ENCODE results near the gene TNS3. TPM values are rescaled to one million over a fixed set of nuclear protein-coding genes. Genes with fewer than 3 reads are reported as not detected.
"Not testable (repeated sequence)": the region's sequence is repeated elsewhere in the genome, so short reads cannot be mapped to it uniquely, and the experiment has no call there.

The TNS3 gene
- total RNA-seq, 2 experiments from 2014 or later: 0.12 to 0.19 TPM

- intact Hi-C loops (cut with micrococcal nuclease): no loop called here
- H3K9me3 Mint-ChIP-seq: no peaks in the 10 kb centered on the region
- H3K4me3 Mint-ChIP-seq: no peak overlapping the region
- H3K4me1 Mint-ChIP-seq (ENCODE audit: low read depth): no peaks in the 10 kb centered on the region
- H3K27me3 Mint-ChIP-seq (ENCODE audit: low read depth): no peaks in the 10 kb centered on the region
- no peaks in the 10 kb centered on the region for H3K36me3 Mint-ChIP-seq (ENCODE audit: low read depth)
- H3K27ac Mint-ChIP-seq: no peak overlapping the region
- no peak for DNase-seq
- CTCF ChIA-PET: no interaction called here
Observed at GRCh38 chr7:47444376-47445098, 137.4 kb downstream of the TNS3 start.

GRCh38 chr7:47443049-47443448, 138.9 kb downstream of the TNS3 start:
- no peak overlapping the region for H3K27ac Mint-ChIP-seq
- H3K27me3 Mint-ChIP-seq (ENCODE audit: low read depth): no peaks in the 10 kb centered on the region
- H3K4me3 Mint-ChIP-seq: no peak overlapping the region
- H3K9me3 Mint-ChIP-seq: no peaks in the 10 kb centered on the region
- DNase-seq: no peak
- H3K4me1 Mint-ChIP-seq (ENCODE audit: low read depth): no peaks in the 10 kb centered on the region
- CTCF ChIA-PET: no interaction called here
- intact Hi-C loops (cut with micrococcal nuclease): no loop called here
- no peaks in the 10 kb centered on the region for H3K36me3 Mint-ChIP-seq (ENCODE audit: low read depth)

GRCh38 chr7:47442605-47442865, 139.4 kb downstream of the TNS3 start:
- DNase-seq: no peak
- CTCF ChIA-PET: no interaction called here
- H3K9me3 Mint-ChIP-seq: no peaks in the 10 kb centered on the region
- H3K4me1 Mint-ChIP-seq (ENCODE audit: low read depth): no peaks in the 10 kb centered on the region
- H3K27ac Mint-ChIP-seq: no peak overlapping the region
- H3K27me3 Mint-ChIP-seq (ENCODE audit: low read depth): no peaks in the 10 kb centered on the region
- intact Hi-C loops (cut with micrococcal nuclease): no loop called here
- no peak overlapping the region for H3K4me3 Mint-ChIP-seq
- H3K36me3 Mint-ChIP-seq (ENCODE audit: low read depth): no peaks in the 10 kb centered on the region

- Mint-ChIP-seq H3K36me3 (ENCODE audit: low read depth) (no peaks in the 10 kb centered on the region), H3K27me3 (ENCODE audit: low read depth) (no peaks in the 10 kb centered on the region), H3K4me1 (ENCODE audit: low read depth) (no peaks in the 10 kb centered on the region), H3K9me3 (no peaks in the 10 kb centered on the region), H3K4me3 (no peak overlapping the region), H3K27ac (no peak overlapping the region)
- CTCF ChIA-PET: no interaction called here
- DNase-seq: no peak
- intact Hi-C loops (cut with micrococcal nuclease): no loop called here
Observed at GRCh38 chr7:47441796-47442604, 139.9 kb downstream of the TNS3 start.

- H3K4me3 Mint-ChIP-seq: not testable (repeated sequence)
Observed at GRCh38 chr7:47441048-47441447, 140.9 kb downstream of the TNS3 start.

GRCh38 chr7:47440320-47440719, 141.6 kb downstream of the TNS3 start:
- Mint-ChIP-seq H3K9me3 (no peaks in the 10 kb centered on the region), H3K36me3 (ENCODE audit: low read depth) (no peaks in the 10 kb centered on the region), H3K27ac (no peak overlapping the region), H3K4me3 (no peak overlapping the region), H3K4me1 (ENCODE audit: low read depth) (no peaks in the 10 kb centered on the region), H3K27me3 (ENCODE audit: low read depth) (no peaks in the 10 kb centered on the region)
- intact Hi-C loops (cut with micrococcal nuclease): no loop called here
- DNase-seq: no peak
- CTCF ChIA-PET: no interaction called here

More at GRCh38 chr7:47441048-47441447, 140.9 kb downstream of the TNS3 start:
- H3K4me1 Mint-ChIP-seq (ENCODE audit: low read depth); DNase-seq; H3K36me3 Mint-ChIP-seq (ENCODE audit: low read depth); H3K27me3 Mint-ChIP-seq (ENCODE audit: low read depth); intact Hi-C loops (cut with micrococcal nuclease); H3K9me3 Mint-ChIP-seq; H3K27ac Mint-ChIP-seq; CTCF ChIA-PET: not testable (repeated sequence)

DNA sequence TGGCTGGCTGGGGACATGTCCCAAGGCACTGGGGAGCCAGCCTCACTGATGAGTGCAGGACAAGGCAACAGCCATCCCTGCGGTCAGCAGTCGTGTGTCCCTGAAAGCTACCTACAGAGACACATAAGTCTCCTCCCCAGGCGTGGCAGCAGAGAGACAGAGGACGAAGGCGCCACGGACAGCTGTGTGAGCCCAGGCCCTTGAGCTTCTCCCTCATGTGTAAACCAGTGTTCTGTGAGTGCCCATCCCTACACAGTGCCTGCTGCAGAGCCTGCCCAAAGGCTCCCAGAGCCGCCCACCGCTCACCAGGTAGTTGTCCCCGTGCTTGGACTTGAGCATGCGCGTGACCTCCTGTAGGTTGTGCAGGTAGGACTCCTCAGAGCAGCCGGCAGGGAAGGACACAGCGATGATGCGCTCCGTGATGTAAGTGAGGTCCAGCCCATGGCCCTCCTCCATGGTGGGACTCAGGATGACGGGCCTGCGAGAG, 142.7 kb downstream of the TNS3 start:
- CTCF ChIA-PET: no interaction called here
- no peaks in the 10 kb centered on the region for H3K36me3 Mint-ChIP-seq (ENCODE audit: low read depth)
- no peaks in the 10 kb centered on the region for H3K4me1 Mint-ChIP-seq (ENCODE audit: low read depth)
- H3K4me3 Mint-ChIP-seq: no peak overlapping the region
- intact Hi-C loops (cut with micrococcal nuclease): no loop called here
- no peak for DNase-seq
- H3K9me3 Mint-ChIP-seq: no peaks in the 10 kb centered on the region
- H3K27ac Mint-ChIP-seq: no peak overlapping the region
- no peaks in the 10 kb centered on the region for H3K27me3 Mint-ChIP-seq (ENCODE audit: low read depth)

DNA sequence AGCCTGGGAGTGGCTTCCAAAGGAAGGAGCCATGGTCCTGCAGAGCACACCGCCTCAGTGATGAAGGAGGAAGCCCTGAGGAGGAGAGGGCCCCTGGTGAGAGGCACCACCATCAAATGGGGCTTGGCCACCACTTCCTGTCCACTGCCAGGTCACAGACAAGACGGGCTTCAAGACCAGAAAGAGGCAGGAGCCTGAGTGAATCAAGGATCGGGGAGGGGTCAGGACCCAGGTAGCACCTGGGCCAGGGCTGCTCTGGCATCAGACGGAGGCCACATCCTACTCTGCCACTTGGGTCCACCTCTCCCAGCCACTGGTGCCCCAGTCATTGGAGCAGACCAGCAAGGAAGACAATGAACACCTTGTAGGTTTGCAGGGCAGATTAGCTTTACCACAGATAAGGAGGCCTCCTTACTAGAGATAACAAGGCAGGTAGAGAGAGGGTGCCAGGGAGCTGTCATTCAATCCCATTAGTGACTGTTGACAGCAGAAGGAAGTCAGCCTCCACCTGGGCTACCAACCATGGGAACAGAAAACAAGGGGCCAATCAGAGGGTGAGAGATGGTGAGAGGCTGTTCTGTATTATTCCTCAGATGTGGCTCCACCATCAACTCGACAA, 143.4 kb downstream of the TNS3 start:
- intact Hi-C loops (cut with micrococcal nuclease): no loop called here
- no peak for DNase-seq
- Mint-ChIP-seq H3K27me3 (ENCODE audit: low read depth) (no peaks in the 10 kb centered on the region), H3K36me3 (ENCODE audit: low read depth) (no peaks in the 10 kb centered on the region), H3K4me3 (no peak overlapping the region), H3K27ac (no peak overlapping the region), H3K4me1 (ENCODE audit: low read depth) (no peaks in the 10 kb centered on the region), H3K9me3 (no peaks in the 10 kb centered on the region)
- CTCF ChIA-PET: no interaction called here

- Mint-ChIP-seq H3K4me1 (ENCODE audit: low read depth) (no peaks in the 10 kb centered on the region), H3K27me3 (ENCODE audit: low read depth) (no peaks in the 10 kb centered on the region), H3K27ac (no peak overlapping the region), H3K9me3 (no peaks in the 10 kb centered on the region), H3K4me3 (no peak overlapping the region), H3K36me3 (ENCODE audit: low read depth) (no peaks in the 10 kb centered on the region)
- CTCF ChIA-PET: no interaction called here
- peak; percentile 11 for DNase-seq
- intact Hi-C loops (cut with micrococcal nuclease): no loop called here
Observed at GRCh38 chr7:47435889-47436312, 146.0 kb downstream of the TNS3 start.

DNA sequence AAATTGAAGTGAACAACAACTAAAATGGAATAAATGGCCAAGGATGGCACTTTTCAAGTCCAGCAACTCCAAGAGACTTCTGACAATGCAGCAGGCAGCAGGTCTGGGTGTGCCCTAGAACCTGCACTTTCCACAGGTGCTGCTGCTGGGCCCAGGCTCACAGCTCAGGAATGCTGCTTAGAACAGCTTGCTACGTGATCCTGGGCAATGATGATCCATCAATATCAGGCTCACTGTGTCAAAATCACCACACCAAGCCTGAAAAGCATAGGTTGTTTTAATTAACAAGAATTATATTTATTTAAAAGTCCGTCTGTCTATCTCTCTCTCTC, 148.4 kb downstream of the TNS3 start:
- intact Hi-C loops (cut with micrococcal nuclease): no loop called here
- no peaks in the 10 kb centered on the region for H3K36me3 Mint-ChIP-seq (ENCODE audit: low read depth)
- H3K27me3 Mint-ChIP-seq (ENCODE audit: low read depth): no peaks in the 10 kb centered on the region
- H3K4me1 Mint-ChIP-seq (ENCODE audit: low read depth): no peaks in the 10 kb centered on the region
- CTCF ChIA-PET: no interaction called here
- H3K27ac Mint-ChIP-seq: no peak overlapping the region
- no peaks in the 10 kb centered on the region for H3K9me3 Mint-ChIP-seq
- no peak for DNase-seq
- H3K4me3 Mint-ChIP-seq: no peak overlapping the region

DNA sequence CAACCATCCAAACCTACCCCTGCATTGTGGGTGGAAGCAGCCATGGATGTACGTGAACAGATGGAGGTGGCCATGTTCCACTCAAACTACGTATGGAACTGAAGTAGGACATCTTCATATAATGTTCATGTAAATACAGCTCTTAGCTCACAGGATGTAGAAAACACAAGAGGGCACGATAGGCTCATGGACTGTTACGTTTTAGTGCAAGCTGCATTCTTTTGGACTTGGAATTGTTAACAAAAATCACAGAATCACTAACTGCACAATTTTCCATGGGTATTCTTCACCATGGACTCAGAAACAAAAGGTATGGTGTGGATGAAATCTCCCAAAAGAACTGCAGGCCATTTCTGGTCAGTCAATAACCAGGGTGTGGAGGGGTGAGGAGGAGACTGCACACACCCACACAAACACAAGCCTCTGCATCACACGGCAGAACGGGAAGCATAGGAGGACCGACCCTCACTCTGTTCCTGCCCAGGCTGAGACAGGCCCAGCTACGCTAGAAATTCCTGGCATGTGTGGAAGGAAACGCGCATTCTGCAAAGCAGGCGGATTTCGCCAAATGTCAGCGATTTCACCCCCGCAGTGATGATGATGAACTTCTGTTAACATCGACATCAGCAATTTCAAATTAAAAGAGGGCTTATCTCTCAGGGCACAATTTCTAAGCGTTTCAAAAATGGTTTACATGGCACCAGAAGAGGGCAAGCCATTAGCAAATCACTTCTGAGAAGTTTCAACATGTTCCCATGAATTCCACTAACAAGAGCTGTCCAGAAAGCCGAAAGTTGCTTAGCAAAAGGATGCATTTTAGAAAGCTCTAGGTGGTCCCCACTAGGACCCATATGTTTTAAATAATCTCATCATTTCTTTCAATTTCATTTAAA, 149.0 kb downstream of the TNS3 start:
- H3K9me3 Mint-ChIP-seq: no peaks in the 10 kb centered on the region
- H3K4me1 Mint-ChIP-seq (ENCODE audit: low read depth): no peaks in the 10 kb centered on the region
- no peaks in the 10 kb centered on the region for H3K27me3 Mint-ChIP-seq (ENCODE audit: low read depth)
- CTCF ChIA-PET: no interaction called here
- no peaks in the 10 kb centered on the region for H3K36me3 Mint-ChIP-seq (ENCODE audit: low read depth)
- DNase-seq: no peak
- no peak overlapping the region for H3K4me3 Mint-ChIP-seq
- no peak overlapping the region for H3K27ac Mint-ChIP-seq
- intact Hi-C loops (cut with micrococcal nuclease): no loop called here

DNA sequence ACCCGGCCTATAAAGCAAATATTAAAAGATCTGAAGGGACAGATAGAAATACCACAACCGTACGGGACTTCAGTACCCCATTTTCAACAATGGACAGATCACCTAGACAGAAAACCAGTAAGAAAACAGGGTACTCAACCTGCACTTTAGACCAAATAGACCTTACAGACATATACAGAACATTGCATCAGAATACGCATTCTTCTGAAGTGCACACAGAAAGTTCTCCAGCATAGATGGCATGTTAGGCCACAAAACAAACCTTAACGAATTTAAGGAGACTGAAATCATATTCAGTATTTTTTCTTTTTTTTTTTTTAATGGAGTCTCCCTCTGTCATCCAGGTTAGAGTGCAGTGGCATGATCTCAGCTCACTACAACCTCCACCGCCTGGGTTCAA, 151.5 kb downstream of the TNS3 start:
- Mint-ChIP-seq H3K27ac (no peak overlapping the region), H3K36me3 (ENCODE audit: low read depth) (no peaks in the 10 kb centered on the region), H3K4me1 (ENCODE audit: low read depth) (no peaks in the 10 kb centered on the region), H3K4me3 (no peak overlapping the region), H3K9me3 (no peaks in the 10 kb centered on the region), H3K27me3 (ENCODE audit: low read depth) (no peaks in the 10 kb centered on the region)
- intact Hi-C loops (cut with micrococcal nuclease): no loop called here
- CTCF ChIA-PET: no interaction called here
- no peak for DNase-seq
